NT2/D1 (cell line): Measurements from ENCODE around the gene KLHL22.
A peak's percentile ranks its signal among the peaks of the same experiment; 100 is the strongest.
"Not testable (repeated sequence)": the region's sequence is repeated elsewhere in the genome, so short reads cannot be mapped to it uniquely, and the experiment has no call there.

Source experiments
- DNase-seq: peaks from one replicate; pipeline ENCODE4 v3.0.0-alpha.2; 2011; ENCODE audit warnings: low read depth, low spot score
- H3K27me3 ChIP-seq: 2 replicates; pipeline ENCODE4 v1.6.0; 2011; ENCODE audit warnings: mild to moderate bottlenecking; ENCODE audit not compliant: insufficient read length, insufficient read depth
- H3K36me3 ChIP-seq: 2 replicates; pipeline ENCODE4 v1.6.1; 2011; ENCODE audit warnings: mild to moderate bottlenecking, low read length, mixed read lengths; ENCODE audit not compliant: insufficient read depth, insufficient read length
- H3K4me1 ChIP-seq: 2 replicates; pipeline ENCODE4 v1.5.1; 2011; ENCODE audit not compliant: insufficient read depth, insufficient read length
- H3K4me3 ChIP-seq: 2 replicates; pipeline ENCODE4 v1.5.1; 2011; ENCODE audit warnings: low read depth; ENCODE audit not compliant: insufficient read length
- H3K9ac ChIP-seq: 2 replicates; pipeline ENCODE4 v1.6.0; 2011; ENCODE audit warnings: low read depth; ENCODE audit not compliant: insufficient read length
- H3K9me3 ChIP-seq: 2 replicates; pipeline ENCODE4 v1.5.1; 2011; ENCODE audit warnings: mild to moderate bottlenecking, low read length; ENCODE audit not compliant: insufficient read depth
- SUZ12 ChIP-seq: IDR thresholded peaks from 2 replicates; pipeline ENCODE4 v1.6.1; 2011; ENCODE audit not compliant: insufficient read length, insufficient read depth; ENCODE audit errors: extremely low read depth
- YY1 ChIP-seq: IDR thresholded peaks from 2 replicates; pipeline ENCODE4 v1.6.1; 2011; ENCODE audit not compliant: insufficient read length, insufficient read depth
- ZNF274 ChIP-seq: IDR thresholded peaks from 2 replicates; pipeline ENCODE4 v1.6.1; 2011; ENCODE audit warnings: mild to moderate bottlenecking, low read depth, low read length

Gene KLHL22

GRCh38 chr22:20456064-20456721, 39.4 kb downstream of the KLHL22 start:
- TF ChIP-seq ZNF274 (no peak), SUZ12 (no peak), YY1 (no peak)
- Histone ChIP-seq H3K9me3 (no peaks in the 10 kb centered on the region), H3K4me3 (no peak overlapping the region), H3K4me1 (no peaks in the 10 kb centered on the region), H3K9ac (peak overlapping the region; percentile 6), H3K27me3 (no peaks in the 10 kb centered on the region), H3K36me3 (peaks cover 13% of the 10 kb centered on the region)
- peak; percentile 64 for DNase-seq

DNA sequence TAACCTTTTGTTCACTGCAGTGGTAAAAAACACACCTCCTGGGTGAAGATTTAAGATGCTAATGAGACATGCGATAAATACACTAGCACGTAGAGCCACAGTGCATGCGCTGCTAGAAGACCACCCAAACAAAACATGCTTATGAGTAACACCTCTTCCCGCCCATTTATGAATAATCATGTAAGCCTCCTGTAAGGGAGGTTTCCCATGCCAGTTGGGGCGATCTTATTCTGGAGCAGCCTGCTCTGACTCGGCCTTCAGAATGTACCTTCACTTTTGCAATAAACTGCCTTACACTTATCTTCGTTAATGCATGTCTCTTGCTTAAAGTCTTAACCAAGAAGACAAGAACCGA, 39.9 kb downstream of the KLHL22 start:
- H3K4me3 ChIP-seq = no peak overlapping the region
- no peak for DNase-seq
- H3K9ac ChIP-seq = no peak overlapping the region
- no peak for TF ChIP-seq SUZ12
- no peak for TF ChIP-seq YY1
- no peak for TF ChIP-seq ZNF274
- peaks cover 13% of the 10 kb centered on the region for H3K36me3 ChIP-seq
- H3K27me3 ChIP-seq = no peaks in the 10 kb centered on the region
- no peaks in the 10 kb centered on the region for H3K9me3 ChIP-seq
- H3K4me1 ChIP-seq = no peaks in the 10 kb centered on the region

DNA sequence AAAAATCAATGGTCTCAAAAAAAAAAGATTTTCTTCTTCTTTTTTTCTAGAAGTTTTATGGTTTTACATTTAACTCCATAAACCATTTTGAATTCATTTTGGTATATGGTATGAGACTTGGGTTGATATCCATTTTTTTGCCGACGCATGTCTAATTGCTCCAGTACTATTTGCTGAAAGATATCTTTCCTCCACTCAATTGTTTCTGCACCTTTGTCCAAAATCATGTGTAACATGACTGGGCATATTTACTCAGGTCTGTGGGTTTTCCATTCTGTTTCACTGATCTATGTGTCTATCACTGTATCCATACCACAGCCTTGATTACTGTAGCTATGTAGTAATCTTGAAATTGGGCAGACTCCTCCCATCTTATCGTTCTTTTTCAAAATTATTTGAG, 42.4 kb downstream of the KLHL22 start:
- no peaks in the 10 kb centered on the region for H3K9me3 ChIP-seq
- H3K4me1 ChIP-seq = no peaks in the 10 kb centered on the region
- no peaks in the 10 kb centered on the region for H3K27me3 ChIP-seq
- no peak for TF ChIP-seq ZNF274
- no peak for TF ChIP-seq YY1
- no peak for TF ChIP-seq SUZ12
- H3K4me3 ChIP-seq = no peak overlapping the region
- DNase-seq = no peak
- H3K36me3 ChIP-seq = peaks cover 10% of the 10 kb centered on the region
- H3K9ac ChIP-seq = no peak overlapping the region

DNA sequence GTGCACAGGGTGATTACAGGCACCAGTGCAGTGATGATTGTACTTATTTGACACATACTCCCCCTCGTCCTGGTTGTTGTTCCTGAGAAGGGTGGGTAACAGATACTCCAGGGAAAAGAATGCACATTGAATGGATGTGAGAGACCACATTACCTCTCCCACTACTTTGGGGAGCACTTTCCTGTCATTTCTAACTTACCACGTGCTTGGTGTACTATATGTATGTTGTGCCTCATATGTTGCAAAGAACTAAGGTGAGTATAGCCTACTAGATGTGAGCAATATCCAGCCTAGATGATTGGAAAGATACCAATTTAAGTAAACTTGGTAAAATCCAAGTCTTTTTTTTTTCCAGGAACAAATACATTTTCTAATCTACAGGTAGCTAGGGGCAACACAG, 43.7 kb downstream of the KLHL22 start:
- H3K4me1 ChIP-seq = no peaks in the 10 kb centered on the region
- no peak overlapping the region for H3K4me3 ChIP-seq
- H3K9ac ChIP-seq = no peak overlapping the region
- H3K27me3 ChIP-seq = no peaks in the 10 kb centered on the region
- H3K9me3 ChIP-seq = no peaks in the 10 kb centered on the region
- no peak for TF ChIP-seq SUZ12
- no peak for TF ChIP-seq YY1
- no peak for TF ChIP-seq ZNF274
- H3K36me3 ChIP-seq = peaks cover 4% of the 10 kb centered on the region
- DNase-seq = no peak

GRCh38 chr22:20451129-20451778, 44.3 kb downstream of the KLHL22 start:
- H3K36me3 ChIP-seq, H3K4me1 ChIP-seq, H3K27me3 ChIP-seq, H3K4me3 ChIP-seq, DNase-seq, H3K9ac ChIP-seq, H3K9me3 ChIP-seq: not testable (repeated sequence)

DNA sequence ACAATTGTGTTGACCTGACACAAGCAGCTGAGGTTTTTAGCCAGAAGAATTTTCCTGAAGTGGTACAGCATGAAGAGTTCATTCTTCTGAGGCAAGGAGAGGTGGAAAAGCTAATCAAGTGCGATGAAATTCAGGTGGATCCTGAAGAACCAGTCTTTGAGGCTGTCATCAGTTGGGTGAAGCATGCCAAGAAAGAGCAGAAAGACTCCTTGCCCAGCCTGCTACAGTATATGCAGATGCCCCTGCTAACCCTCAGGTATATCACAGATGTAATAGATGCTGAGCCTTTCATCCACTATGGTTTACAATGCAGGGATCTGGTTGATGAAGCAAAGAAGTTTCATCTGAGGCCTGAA, 45.1 kb downstream of the KLHL22 start:
- H3K9ac ChIP-seq = no peak overlapping the region
- no peak for DNase-seq
- peaks cover 7% of the 10 kb centered on the region for H3K36me3 ChIP-seq
- no peaks in the 10 kb centered on the region for H3K27me3 ChIP-seq
- H3K9me3 ChIP-seq = no peaks in the 10 kb centered on the region
- no peaks in the 10 kb centered on the region for H3K4me1 ChIP-seq
- TF ChIP-seq ZNF274 (no peak), SUZ12 (no peak), YY1 (no peak)
- H3K4me3 ChIP-seq = no peak overlapping the region

- Histone ChIP-seq H3K9ac (no peak overlapping the region), H3K4me3 (no peak overlapping the region), H3K4me1 (no peaks in the 10 kb centered on the region), H3K27me3 (no peaks in the 10 kb centered on the region), H3K9me3 (no peaks in the 10 kb centered on the region), H3K36me3 (peaks cover 7% of the 10 kb centered on the region)
- no peak for TF ChIP-seq ZNF274
- TF ChIP-seq SUZ12 = no peak
- no peak for TF ChIP-seq YY1
- DNase-seq = no peak
These were observed 45.6 kb downstream of the KLHL22 start for GRCh38 chr22:20449819-20450550.
